ENCODE results near the gene HSPB7.
"Not testable (repeated sequence)": the region's sequence is repeated elsewhere in the genome, so short reads cannot be mapped to it uniquely, and the experiment has no call there.

Gene HSPB7

GRCh38 chr1:16021681-16022080, 3.8 kb upstream of the HSPB7 start, which contains the start of gene CLCNKA:
Gene CLCNKA (plus strand): TSS chr1:16022036. CDS start chr1:16022620, 584 bp downstream.
- DNase-seq = no peak

- DNase-seq = not testable (repeated sequence)
These were observed 3.0 kb upstream of the HSPB7 start for GRCh38 chr1:16020878-16021277.

GRCh38 chr1:16020325-16020724, 2.5 kb upstream of the HSPB7 start:
- DNase-seq = no peak

GRCh38 chr1:16019644-16020277, 1.9 kb upstream of the HSPB7 start:
- no peak for DNase-seq

GRCh38 chr1:16018749-16019643, 1.2 kb upstream of the HSPB7 start:
- no peak for DNase-seq

- no peak for DNase-seq
These were observed 465 bp upstream of the HSPB7 start for GRCh38 chr1:16018308-16018707.

- DNase-seq = no peak
These were observed 775 bp downstream of the HSPB7 start for GRCh38 chr1:16017076-16017460.

- no peak for DNase-seq
These were observed 1.6 kb downstream of the HSPB7 start for GRCh38 chr1:16015960-16016901.

GRCh38 chr1:16015491-16015890, 2.4 kb downstream of the HSPB7 start:
- DNase-seq = no peak

GRCh38 chr1:16014509-16015482, 3.0 kb downstream of the HSPB7 start:
- peak; percentile 70 for DNase-seq

GRCh38 chr1:16013908-16014258, 4.0 kb downstream of the HSPB7 start:
- no peak for DNase-seq

GRCh38 chr1:16013220-16013907, 4.5 kb downstream of the HSPB7 start:
- DNase-seq = peak; percentile 79

GRCh38 chr1:16012590-16013219, 5.1 kb downstream of the HSPB7 start:
- DNase-seq = peak; percentile 78

- no peak for DNase-seq
These were observed 5.8 kb downstream of the HSPB7 start for GRCh38 chr1:16011936-16012589.

GRCh38 chr1:16010837-16011236, 7.0 kb downstream of the HSPB7 start:
- DNase-seq = no peak

GRCh38 chr1:16009678-16010077, 8.2 kb downstream of the HSPB7 start:
- no peak for DNase-seq

GRCh38 chr1:16009030-16009460, 8.8 kb downstream of the HSPB7 start:
- DNase-seq = peak; percentile 84

- DNase-seq = no peak
These were observed 10.0 kb downstream of the HSPB7 start for GRCh38 chr1:16007671-16008341.
